GM15510 (cell line): ENCODE results near the gene CALR3.

Source experiments
- POLR2A ChIP-seq: IDR thresholded peaks from 3 replicates; pipeline ENCODE4 v1.6.1; 2011; ENCODE audit warnings: borderline replicate concordance; ENCODE audit not compliant: insufficient read length; ENCODE audit errors: extremely low read depth

The CALR3 gene

DNA sequence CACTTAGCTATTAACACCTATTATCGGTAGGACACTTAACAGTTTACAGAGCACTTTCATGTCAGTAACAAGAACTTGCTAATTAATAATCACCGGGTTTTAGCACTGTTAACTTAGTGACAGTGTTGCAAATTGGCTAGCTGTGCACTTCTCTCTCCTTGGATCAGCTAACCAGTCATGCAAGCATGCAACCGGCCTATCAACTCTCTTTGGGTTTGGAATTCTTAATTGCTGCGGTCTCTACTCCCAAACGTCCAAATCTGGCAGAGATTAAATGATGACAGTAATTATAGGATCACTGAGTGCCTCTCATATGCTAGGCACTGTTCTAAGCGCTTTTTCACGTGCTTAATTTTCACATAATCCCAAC is 25.4 kb downstream of the CALR3 start:
- TF ChIP-seq POLR2A: no peak

DNA sequence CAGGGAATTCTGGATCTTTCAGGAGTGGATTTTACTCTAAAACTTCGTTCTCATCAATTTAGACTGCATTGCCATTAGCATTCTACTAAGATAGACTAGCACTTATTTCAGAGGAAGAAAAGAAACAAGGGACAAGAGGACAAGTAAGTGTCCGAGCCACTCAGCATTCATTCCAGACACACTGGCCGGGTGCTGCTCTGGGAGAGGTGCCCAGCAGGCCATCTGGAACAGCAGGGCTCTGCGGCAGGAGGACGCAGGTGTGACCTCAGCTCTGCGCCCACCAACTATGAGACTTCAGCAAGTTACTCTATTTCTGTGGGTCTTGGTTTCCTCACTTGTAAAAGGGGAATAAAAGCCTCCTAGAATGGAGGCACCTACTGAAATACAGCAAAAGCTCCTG is 28.4 kb downstream of the CALR3 start:
- TF ChIP-seq POLR2A: no peak

DNA sequence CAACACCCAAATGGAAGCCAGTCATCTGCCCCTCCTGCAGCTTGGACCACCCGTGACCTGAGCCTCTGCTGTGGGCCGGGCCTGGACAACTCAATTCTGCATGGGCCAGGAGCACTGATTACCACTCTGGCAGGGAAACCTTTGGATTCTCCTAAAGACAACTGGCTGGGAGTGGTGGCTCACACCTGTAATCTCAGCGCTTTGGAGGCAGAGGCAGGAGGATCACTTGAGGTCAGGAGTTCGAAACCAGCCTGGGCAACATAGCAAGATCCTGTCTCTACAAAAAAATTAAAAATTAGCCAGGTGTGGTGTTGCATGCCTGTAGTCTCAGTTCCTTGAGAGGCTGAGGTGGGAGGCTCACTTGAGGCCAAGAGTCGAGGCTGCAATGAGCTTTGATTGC is 30.7 kb downstream of the CALR3 start:
- no peak for TF ChIP-seq POLR2A

DNA sequence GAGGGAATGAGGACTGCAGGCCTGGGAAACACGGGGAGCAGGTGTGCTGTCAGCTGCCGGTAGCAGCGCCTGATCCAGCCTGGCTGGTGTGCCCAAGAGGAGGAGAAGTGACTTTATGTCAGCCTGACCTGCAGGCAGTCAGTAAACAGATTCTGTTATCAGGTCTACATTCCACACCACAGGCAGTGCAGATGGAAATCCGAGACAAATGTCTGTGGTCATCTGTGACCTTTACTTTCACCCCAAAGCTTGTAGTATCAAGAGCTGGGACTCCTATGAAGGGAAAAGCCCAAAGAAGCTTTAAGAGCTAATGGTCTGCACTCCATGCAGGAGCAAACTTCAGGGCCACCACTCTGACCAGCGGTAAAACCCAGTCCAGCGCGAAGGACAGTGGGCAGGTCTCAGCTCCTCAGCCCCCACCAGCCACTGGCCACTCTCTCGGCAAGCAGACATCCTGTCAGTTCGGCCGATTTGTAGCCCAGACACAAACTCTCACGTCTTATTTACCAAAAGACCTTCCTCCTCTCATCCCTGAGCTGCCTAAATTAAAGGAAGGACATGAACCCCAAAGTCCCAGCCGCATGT is 31.9 kb downstream of the CALR3 start:
- TF ChIP-seq POLR2A: no peak

DNA sequence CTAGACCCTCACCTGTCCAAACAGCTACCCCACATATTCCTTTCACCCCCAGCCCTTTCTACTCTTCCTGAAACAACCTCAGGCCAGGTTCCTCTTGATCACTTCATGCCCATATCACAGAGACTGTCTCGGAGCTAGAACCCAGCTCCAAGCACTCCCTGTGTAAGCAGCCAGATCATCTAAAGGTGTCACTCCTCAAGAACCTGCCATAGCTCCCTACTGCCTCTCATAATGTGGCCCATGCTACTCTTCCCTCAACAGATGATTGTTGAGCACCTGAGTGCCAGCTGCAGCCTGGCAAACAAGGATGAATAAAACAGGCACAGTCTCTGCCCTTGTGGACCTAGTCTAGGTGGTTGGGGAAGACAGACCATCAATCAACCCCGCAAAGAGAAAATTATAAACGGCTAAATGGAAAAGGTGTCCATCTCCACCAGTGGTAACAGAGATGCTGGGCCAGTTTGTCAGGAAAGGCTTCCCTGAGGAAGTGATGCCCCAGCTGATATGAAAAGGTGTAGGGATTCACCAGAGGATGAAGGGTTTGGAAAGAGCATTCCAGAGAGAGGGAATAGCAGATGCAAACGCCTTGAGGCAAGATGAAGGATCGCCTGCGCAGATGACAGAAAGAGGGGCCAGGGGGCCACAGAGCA is 32.5 kb downstream of the CALR3 start:
- TF ChIP-seq POLR2A: no peak

DNA sequence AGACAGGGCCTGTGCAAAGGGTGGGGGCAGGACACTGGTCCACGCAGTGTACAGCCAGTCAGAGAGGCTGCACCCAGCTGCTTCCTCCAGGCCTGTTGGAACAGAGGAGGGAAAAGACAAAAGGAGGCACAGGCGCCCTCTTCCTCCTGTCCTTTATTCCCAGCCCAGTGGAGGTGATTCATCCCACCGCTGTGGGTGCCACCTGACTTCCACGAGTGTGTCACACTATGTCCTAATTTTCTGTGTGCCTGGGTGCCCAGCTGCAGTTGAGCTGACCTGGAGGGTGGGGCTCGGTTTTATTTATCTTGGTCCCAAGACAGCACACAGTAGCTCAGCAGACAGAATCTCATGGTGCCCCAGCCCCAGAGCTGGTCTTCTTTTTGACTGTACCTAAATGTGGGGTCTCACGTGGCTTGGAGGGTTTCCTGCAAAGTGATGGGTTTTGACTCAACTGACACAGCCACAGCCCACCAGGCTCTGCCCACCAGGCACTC is 33.2 kb downstream of the CALR3 start:
- TF ChIP-seq POLR2A: no peak

DNA sequence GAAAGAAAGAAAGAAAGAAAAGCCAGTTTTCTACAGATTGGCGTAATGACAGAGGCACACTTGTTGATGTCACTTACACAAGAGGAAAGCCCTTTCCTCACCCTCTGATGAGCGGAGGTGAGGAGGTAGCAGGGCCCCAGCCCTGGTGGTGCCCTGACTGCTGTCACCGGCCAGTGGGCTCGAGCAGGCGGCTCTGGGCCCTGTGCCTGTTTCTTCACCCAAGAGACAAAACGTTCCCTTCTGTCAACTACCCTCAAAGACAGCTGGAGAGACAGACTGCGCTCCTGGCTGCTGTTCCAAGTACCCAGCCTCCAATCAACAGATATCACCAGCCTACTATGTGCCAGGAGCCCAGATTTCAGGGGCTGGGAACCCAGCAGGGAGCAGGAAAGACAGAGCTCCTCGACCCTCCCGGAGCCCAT is 34.3 kb downstream of the CALR3 start:
- no peak for TF ChIP-seq POLR2A

DNA sequence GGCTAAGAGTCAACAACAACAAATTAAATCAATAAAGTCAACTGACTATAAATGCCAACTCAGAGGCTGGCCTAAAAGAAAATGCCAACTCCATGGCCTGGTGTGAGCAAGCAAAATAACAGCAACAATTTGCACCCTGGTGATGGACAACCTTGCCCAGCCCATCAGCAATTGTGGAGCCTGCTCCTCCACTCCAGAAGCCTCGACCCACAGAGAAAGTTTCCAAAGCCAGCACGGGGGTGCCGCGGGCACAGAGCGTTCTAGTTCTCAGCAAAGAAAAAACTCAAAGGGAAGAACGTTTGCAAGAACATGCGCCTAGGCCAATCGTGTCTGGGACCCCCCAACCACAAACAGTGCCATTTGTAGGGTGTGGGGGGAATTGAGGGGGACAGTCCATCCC is 35.5 kb downstream of the CALR3 start:
- TF ChIP-seq POLR2A: no peak

DNA sequence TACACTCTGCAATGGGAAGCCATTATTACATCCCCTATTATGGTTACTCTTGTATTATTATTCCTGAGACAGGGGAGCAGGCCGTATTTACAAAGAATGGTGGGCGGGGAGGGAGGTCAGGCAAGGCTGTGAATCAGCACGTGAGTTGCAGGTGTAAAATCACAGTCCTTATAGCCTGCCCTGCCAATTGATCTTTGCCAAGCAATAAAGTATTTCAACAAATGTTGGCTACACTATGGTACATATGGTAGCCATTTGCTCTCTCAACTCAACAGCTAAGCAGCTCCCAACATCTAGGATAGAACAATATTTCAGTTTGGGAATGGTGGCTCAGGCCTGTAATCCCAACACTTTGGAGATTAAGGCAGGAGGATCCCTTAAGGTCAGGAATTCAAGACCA is 36.3 kb downstream of the CALR3 start:
- no peak for TF ChIP-seq POLR2A

DNA sequence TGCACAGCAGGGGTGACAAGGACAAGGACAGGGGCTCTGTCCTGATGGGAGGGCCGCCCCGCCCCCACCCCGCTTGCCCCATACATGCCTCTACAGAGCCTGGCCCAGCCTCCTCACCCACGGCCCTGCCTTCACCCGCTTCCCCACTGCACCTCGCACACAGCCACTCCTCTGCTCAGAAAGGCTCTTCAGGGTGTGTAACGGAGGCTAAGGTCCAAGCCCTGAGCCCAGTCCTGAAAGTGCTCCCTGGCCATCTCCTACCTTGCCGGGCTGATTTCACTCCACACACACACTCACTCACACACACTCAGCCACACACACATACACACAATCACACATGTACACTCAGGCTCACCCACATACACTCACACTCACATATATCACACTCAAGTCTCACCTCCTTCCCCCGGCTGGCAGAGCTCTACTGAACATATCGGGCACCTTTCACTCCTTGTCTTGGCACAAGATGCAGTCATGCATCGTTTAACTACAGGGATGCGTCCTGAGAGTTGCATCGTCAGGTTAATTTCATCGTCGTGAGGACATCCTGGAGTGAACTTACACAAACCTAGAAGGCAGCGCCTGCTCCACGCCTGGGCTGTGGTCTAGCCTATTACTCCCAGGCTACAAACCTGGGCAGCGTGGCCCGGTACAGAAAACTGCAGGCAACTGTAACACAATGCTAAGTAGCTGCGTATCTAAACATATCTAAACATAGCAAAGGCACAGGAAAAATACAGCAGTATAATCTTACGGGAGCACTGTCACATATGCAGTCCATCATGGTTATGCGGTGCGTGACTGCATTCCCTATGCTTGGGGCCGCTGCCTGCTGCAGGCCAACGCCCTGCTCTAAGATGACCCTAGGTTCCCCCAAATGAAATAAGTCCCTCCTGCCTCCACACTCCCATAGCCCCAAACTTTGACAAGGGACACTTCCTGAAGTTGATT is 37.3 kb downstream of the CALR3 start:
- TF ChIP-seq POLR2A: no peak

DNA sequence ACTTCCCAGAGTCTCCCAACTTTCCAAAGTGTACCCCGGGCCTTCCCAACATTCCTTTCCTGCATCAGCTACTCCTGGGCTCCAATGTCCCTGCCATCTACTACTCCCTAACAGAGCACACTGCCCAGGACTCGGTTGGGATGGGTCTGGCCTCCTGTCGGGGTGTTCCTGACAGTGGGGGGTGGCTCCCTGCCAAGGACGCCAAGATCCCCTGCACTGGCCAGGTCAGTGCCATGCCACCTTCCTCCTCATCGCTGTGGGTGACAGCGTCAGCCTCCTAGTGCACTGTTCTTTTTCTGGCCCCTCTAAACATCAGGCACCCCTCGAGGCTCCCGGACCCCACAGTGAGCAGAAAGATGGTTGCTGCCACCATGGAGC is 38.0 kb downstream of the CALR3 start:
- no peak for TF ChIP-seq POLR2A

DNA sequence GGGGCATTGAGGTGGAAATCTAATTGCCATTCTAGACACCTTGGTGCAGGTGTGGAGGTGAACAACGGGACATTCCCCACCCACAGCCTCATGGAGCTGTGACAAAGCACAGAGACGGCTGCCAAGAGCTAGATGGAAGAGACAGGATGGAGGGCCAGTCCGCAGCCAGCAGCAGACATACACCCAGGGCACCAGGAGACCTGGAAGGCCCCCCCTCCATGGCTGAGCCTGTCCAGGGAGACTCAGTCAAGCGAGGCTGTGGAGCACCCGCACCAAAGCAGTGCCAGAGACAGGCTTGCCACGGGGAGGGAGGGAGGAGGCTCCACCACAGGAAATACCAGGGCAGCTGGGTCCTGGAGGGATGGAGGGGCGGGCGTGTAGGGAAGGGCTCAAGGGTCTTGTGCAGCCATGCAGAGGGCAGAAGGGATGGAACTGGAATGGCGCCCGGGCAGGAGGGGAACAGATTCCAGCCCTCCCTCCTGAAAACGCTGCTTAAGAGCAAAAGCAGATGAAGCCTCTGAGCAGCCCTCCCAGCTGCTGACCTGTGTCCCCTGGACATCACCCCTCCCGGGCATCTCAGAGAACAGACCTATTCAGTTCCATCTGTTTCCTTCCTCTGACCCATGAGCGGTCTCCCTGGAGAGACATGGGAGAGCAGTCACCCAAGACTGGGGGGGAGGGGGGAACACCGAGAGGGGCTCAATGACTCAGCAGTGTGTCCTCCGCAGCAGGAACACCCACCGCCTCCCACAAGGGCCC is 38.6 kb downstream of the CALR3 start:
- no peak for TF ChIP-seq POLR2A

DNA sequence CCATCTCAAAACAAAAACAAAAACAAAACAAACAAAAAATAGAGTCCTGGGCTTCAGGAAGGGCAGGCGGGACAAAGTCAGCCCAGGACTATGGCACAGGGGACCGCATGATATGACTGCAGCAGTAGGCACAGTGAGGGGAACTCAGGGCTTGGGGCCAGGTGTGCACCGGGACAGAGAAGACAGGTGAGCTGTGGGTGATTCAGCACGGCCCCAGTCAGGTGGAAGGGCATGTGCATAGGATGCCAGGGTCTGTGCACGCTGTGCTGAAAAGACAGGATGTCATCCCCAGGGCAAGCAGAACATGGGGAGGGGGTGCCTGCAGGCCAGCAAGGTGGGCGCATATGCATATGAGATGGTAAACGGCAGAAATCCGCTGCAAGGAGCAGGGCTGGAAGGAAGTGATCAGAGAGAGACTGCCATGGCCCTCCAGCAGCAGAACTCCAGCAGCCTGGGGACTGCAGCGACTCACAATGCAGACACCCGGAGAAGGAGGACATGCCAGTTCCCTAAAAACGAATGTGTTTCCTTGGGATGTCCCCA is 39.2 kb downstream of the CALR3 start:
- no peak for TF ChIP-seq POLR2A

DNA sequence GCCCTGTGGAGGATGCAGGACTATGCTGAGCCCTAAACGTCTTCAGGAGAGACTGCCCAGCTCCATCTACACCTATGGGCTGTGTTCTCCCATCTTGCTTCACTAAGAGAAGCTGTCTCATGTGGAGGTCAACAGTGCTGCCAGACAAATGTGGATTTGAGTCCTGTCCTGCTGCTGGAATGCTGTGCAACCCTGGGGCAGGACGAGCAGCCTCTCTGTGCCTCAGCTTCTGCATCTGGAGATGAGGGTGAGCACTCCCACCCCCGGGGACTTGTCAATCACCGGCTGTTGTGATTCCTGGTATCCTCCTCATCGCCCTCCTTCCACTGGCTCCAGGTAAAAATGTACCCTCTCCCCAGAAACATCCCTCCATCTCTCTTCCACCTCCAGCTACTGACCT is 40.5 kb downstream of the CALR3 start:
- TF ChIP-seq POLR2A: no peak

DNA sequence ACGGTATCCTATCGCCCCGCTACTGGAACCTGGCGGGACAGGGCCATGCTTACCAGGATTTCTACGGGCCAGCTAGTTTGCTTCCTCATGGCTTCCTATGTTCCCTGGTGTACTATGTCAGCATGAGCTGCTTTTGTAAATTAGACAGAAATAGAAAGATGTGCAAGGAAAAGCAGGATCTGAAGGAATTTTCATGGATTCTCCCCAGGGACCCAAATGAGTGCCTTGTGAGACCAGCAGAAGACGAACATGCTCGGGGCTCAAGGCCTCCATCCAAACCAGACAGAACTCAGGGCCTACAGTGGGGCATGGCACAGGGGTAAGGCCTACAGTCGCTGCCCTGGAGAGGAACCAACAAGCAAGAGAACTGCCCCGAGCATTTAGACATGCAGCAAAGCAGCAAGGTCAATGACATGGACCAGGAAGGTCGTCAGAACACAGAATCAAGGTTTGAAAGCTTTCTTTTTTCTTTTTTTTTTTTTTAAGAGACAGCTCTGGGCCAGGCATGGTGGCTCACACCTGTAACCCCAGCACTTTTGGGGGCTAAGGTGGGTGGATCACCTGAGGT is 41.5 kb downstream of the CALR3 start:
- TF ChIP-seq POLR2A: no peak

DNA sequence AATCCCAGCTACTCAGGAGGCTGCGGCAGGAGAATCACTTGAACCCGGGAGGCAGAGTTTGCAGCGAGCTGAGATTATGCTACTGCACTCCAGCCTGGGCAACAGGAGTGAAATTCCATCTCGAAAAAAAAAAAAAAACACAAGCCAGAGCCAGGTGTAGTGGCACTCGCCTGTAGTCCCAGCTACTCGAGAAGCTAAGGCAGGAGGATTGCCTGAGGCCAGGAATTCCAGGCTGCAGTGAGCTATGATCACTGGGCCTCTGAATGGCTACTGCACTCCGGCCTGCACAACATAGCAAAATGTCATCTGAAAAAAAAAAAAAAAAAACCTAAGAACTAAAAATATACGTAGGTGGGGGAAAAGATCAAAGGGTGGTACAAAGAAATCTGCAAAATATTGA is 43.6 kb downstream of the CALR3 start:
- TF ChIP-seq POLR2A: no peak
